Activated CD8-positive, alpha-beta memory T cell treated with anti-CD3 and anti-CD28 coated beads for 36 hours (primary cell): Measurements from ENCODE around the gene CDH13. TPM values are rescaled to one million over a fixed set of nuclear protein-coding genes. Genes with fewer than 3 reads are reported as not detected.

ENCODE experiments used
- CTCF ChIA-PET: fragments of 350-600 bp; sonication (Branson Sonifier 250); formaldehyde crosslinking; loops from one replicate; lab custom pipeline; 2021; ENCODE audit warnings: antibody characterized with exemption; lab: Charles Lee
- POLR2A ChIA-PET: fragments of 350-600 bp; sonication (Branson Sonifier 250); formaldehyde crosslinking; loops from one replicate; lab custom pipeline; 2021; ENCODE audit warnings: antibody characterized with exemption; lab: Charles Lee
- total RNA-seq, 2 experiments: library from RNA; stranded (reverse); gene quantifications; one replicate each; pipeline ENCODE4 v1.2.3, GENCODE V29; 2021

The CDH13 gene
- total RNA-seq, 2 experiments from 2014 or later = not detected

GRCh38 chr16:82810077-82810476 lies 183.3 kb downstream of the CDH13 start:
- CTCF ChIA-PET = no interaction called here

GRCh38 chr16:82814059-82814458 lies 187.3 kb downstream of the CDH13 start:
- POLR2A ChIA-PET = no interaction called here

More at GRCh38 chr16:82810077-82810476, 183.3 kb downstream of the CDH13 start:
- POLR2A ChIA-PET = no interaction called here

GRCh38 chr16:82819286-82819685 lies 192.5 kb downstream of the CDH13 start:
- CTCF ChIA-PET = no interaction called here
- POLR2A ChIA-PET = no interaction called here

More at GRCh38 chr16:82814059-82814458, 187.3 kb downstream of the CDH13 start:
- CTCF ChIA-PET = no interaction called here

DNA sequence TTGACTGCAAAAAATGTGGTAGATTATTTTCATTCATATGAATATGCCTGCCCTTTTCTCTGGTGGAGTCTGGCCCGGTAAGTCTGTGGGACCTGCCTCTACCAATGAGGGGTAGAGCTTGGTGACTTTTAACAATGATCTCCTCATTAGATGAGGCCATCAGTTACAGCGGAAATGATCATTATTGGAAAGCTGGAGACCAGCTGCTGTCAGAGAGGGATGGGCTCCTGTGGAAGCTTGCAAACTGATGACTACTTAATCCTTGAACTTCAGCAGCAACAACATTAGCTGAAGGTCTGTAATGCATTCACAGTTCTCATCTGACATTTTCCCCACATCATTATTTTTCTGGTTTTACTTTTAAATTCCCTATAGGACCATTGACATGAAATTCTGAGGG lies 194.1 kb downstream of the CDH13 start:
- CTCF ChIA-PET = no interaction called here

GRCh38 chr16:82824408-82824807 lies 197.6 kb downstream of the CDH13 start:
- ChIA-PET CTCF (no interaction called here), POLR2A (no interaction called here)

More for the DNA sequence above, 194.1 kb downstream of the CDH13 start:
- POLR2A ChIA-PET = no interaction called here

DNA sequence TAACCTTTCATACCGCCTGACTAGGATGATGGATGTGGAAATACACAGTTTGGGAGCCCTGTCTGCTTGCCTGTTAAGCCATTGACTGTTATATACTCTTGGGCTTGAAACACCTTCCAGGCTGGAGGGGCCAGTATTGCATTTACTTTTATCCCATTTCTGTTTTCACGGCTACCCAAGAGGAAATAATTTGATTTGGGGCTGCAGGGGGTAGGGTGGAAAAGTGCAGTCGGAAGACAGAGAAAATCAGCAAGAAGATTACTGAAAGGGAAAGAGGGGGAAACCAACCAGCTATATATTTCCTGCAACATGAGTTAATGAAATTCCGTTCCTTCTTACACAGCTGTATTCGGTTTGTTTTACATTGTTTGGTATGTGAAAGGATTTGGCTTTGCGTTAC lies 202.5 kb downstream of the CDH13 start:
- ChIA-PET POLR2A (no interaction called here), CTCF (no interaction called here)

DNA sequence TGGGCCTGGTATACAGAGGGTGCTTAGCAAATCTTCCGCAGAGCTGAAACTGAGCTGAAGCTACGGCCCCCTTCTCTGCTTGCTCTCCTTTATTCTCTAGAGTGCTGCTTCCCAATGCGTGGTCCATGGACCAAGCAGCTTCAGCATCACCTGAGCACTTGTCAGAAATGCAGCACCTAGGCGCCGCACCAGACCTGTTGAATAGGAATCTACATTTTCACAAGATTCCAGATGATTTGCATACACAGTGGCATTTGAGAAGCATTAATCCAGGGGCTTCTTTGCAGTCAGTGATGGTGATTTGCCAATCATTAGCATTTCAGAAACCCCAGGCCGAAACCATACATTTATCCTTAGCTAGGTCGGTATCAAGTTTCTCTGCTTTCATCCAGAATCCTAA lies 204.2 kb downstream of the CDH13 start:
- ChIA-PET POLR2A (no interaction called here), CTCF (no interaction called here)

- CTCF ChIA-PET = no interaction called here
- POLR2A ChIA-PET = no interaction called here
These were observed 206.1 kb downstream of the CDH13 start for GRCh38 chr16:82832821-82833220.

- ChIA-PET POLR2A (no interaction called here), CTCF (no interaction called here)
These were observed 206.7 kb downstream of the CDH13 start for GRCh38 chr16:82833378-82833993.

DNA sequence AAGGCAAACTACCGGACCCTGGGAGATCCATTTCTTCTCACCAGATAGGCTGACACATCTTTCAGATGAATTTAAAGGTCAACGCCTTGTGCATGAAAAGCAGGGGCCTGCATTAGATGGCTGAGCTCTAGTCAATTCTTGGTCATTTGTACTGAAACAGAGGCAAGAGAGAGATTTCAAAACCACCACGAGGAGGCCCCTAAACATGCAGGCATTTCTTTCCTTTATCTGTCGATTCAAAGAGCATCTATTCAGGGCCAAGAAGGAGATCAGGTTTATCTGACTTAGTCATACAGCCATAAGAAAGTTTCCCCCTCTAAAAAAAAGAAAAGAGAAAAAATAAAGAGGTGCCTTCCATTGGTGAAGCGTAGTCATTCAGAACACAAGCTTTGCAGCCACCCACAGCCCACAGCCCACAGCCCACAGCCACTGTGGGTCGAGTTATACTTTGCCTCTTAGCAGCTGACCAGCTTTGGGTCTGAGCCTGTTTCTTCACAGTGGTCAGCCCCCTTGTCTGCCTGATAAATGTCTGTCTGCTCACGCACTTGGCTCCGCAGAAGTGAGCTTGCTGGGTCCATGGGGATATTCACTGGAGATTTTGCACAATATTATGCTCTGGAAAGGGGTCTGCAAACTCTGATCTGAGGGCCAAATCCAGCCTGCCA lies 207.5 kb downstream of the CDH13 start:
- ChIA-PET CTCF (no interaction called here), POLR2A (no interaction called here)

- CTCF ChIA-PET = interaction anchor here (0.6 kb wide), 1 partner anchor 214 kb away, joined by 3 read pairs; no protein-coding TSS in a partner anchor
- POLR2A ChIA-PET = no interaction called here
These were observed 208.9 kb downstream of the CDH13 start for GRCh38 chr16:82835487-82836155.

- POLR2A ChIA-PET = no interaction called here
- CTCF ChIA-PET = no interaction called here
These were observed 214.3 kb downstream of the CDH13 start for GRCh38 chr16:82841108-82841507.

- POLR2A ChIA-PET = no interaction called here
These were observed 217.0 kb downstream of the CDH13 start for GRCh38 chr16:82843606-82844271.

DNA sequence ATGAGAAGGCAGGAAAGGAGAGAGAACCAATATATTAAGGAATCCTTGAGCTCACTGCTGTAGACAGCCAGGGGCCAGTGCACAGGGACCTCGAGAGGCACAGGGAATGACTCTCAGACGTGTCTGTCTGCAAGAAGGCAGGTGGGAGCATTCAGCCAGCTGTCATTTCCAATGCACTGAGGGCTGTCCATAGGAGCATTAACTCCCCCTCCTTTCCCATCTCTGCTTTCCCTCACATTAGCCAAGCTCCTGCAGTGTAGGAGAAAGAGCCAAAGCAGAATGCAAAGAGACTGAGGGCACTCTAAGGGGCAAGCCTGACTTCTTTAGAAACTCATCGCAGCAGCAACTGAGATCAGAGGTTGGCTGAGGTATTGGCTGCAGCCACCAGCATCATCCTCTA lies 218.3 kb downstream of the CDH13 start:
- CTCF ChIA-PET = no interaction called here
- POLR2A ChIA-PET = no interaction called here

More at GRCh38 chr16:82843606-82844271, 217.0 kb downstream of the CDH13 start:
- CTCF ChIA-PET = no interaction called here

GRCh38 chr16:82846806-82847205 lies 220.0 kb downstream of the CDH13 start:
- ChIA-PET CTCF (no interaction called here), POLR2A (no interaction called here)

- ChIA-PET POLR2A (no interaction called here), CTCF (no interaction called here)
These were observed 221.2 kb downstream of the CDH13 start for GRCh38 chr16:82848013-82848412.

DNA sequence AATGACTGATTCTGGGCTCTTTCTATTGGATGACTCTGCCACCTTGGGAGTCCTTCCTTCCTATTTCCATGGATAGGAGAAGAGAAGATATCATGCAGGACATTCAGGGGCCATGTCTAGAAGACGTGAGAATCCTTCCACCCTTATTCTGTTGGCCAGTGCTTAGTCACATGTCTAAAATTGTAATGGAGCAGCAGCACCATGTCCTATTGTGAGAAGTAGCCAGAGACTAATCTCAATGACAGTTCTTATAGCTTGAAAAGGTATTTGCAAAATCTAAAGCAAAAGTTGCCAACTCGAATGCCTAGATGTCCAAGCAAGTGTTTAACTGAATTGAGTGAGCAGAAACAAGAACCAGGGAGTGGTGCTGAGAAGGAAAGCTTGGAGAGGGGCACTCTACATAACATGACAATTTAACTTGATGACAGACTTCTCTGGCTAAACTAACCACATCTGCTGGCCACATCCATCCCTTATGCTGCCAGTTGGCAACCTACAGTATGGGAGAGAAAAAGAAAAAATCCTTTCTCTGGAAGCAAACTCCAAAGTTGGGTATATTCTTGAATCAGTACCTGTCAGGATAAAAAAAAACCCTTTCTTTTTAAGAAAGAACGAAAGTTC lies 225.7 kb downstream of the CDH13 start:
- CTCF ChIA-PET = no interaction called here
- POLR2A ChIA-PET = no interaction called here

DNA sequence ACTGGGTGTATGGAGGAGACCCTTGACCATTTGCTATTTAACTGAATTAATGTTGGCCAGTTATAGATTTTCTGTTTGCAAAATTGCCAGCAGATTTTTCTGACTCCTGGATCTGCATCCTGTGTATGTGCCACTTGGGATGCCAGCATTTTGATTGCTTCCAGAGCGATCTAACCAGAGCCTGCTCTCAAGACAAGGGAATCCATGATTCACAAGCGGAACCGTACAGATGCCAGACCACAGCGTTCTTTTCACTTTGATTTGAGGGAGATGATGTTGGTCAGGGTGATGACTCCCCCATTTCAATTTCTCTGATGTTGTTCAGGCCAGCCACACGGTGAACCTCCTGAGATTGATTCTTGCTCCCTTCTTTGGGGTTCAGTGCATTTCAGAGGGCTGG lies 228.7 kb downstream of the CDH13 start:
- ChIA-PET POLR2A (no interaction called here), CTCF (no interaction called here)

DNA sequence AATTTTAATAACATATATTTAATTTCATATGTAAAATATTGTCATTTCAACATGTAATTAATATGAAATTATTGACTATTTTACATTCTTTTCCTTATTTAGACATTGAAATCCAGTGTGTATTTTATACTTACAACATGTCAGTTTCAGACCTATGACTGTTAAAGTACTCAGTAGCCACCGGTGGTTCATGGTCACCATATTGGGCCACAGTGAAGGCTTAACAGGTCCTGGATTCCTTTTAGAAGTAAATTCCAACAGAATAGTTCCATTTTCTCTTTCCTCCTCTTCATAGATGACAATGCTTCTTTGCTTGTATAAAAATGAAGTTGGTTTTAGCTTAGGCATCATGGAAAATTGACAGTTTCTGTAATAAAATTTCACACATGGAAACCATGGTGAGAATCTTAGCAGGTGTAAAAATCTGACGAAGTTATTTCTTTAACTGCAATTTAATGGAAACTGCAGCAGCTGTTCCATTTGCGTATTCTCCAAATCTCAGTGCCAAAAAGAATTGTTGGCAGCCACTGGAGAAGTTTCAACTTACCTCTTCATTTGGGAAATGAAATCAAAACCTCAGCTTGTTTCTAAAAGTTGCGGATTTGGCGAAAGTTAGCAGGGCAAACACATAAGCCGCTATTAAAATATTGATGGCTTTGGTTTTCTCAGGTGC lies 231.1 kb downstream of the CDH13 start:
- ChIA-PET POLR2A (no interaction called here), CTCF (no interaction called here)
